Endothelial cell of umbilical vein (primary cell): ENCODE measurements around the gene TET2. TPM values are rescaled to one million over a fixed set of nuclear protein-coding genes. Genes with fewer than 3 reads are reported as not detected.

Experiments used
- BruUV-seq: library from RNA; stranded (reverse); fragments of 400-500 nt; replicated peaks from 2 replicates; lab custom pipeline; 2021; lab: Mats Ljungman, UMichigan
- CTCF ChIA-PET: fragments of 300-600, 350-600 bp; sonication (Branson Sonifier 250); formaldehyde crosslinking; loops from one replicate; lab custom pipeline; 2021; ENCODE audit warnings: antibody characterized with exemption, inconsistent platforms; lab: Charles Lee
- POLR2A ChIA-PET: fragments of 300-600, 350-600 bp; sonication (Branson Sonifier 250); formaldehyde crosslinking; loops from one replicate; lab custom pipeline; 2021; ENCODE audit warnings: antibody characterized with exemption, inconsistent platforms; lab: Charles Lee
- DNase-seq: peaks from one replicate; pipeline ENCODE4 v3.0.0-alpha.2; 2011; ENCODE audit warnings: low read depth, low spot score
- FAIRE-seq: peaks from 2 replicates; lab custom pipeline; 2011; peaks lifted over from hg19 to GRCh38; lab: Jason Lieb, UNC
- H2AFZ ChIP-seq: 2 replicates; pipeline ENCODE4 v1.6.0; 2012; ENCODE audit warnings: low read depth, low read length, control low read depth, inconsistent platforms
- H3K27ac ChIP-seq: 2 replicates; pipeline ENCODE4 v1.5.1; 2011; ENCODE audit warnings: low read depth, mild to moderate bottlenecking, control low read depth, low read length, moderate library complexity; ENCODE audit not compliant: insufficient read depth
- H3K27me3 ChIP-seq, 2 experiments: 2 replicates each; pipeline versions ENCODE4 v1.6.0 to v1.6.1; 2011; ENCODE audit warnings: low read length in 2 of 2, mixed read lengths in 1 of 2; ENCODE audit not compliant: control insufficient read depth in 2 of 2, insufficient read depth in 2 of 2
- H3K36me3 ChIP-seq, 2 experiments: 2 replicates in 1 of 2; 3 replicates in 1 of 2; pipeline ENCODE4 v1.5.1; 2011; ENCODE audit warnings: low read length in 2 of 2, mild to moderate bottlenecking in 1 of 2, moderate library complexity in 1 of 2; ENCODE audit not compliant: control insufficient read depth in 2 of 2, insufficient read depth in 2 of 2; ENCODE audit errors: extremely low read depth in 1 of 2
- H3K4me1 ChIP-seq: 3 replicates; pipeline ENCODE4 v1.5.1; 2011; ENCODE audit warnings: mild to moderate bottlenecking, low read length; ENCODE audit not compliant: control insufficient read depth, insufficient read depth; ENCODE audit errors: extremely low read depth
- H3K4me2 ChIP-seq: 2 replicates; pipeline ENCODE4 v1.6.1; 2011; ENCODE audit warnings: low read length, control low read depth, mixed read lengths; ENCODE audit not compliant: insufficient read depth
- H3K4me3 ChIP-seq, 3 experiments: fragments of 200-600 bp in 1 of 3; sonication (generic), shearing (Covaris generic) in 1 of 3; replicated peaks in 1 of 3; 2 replicates each; pipeline ENCODE4 v1.5.1; 2011 to 2016; ENCODE audit warnings: control low read depth in 3 of 3, low read length in 3 of 3, mild to moderate bottlenecking in 2 of 3, inconsistent platforms in 1 of 3, low read depth in 1 of 3, moderate library complexity in 1 of 3; ENCODE audit not compliant: insufficient read depth in 1 of 3
- H3K79me2 ChIP-seq: 2 replicates; pipeline ENCODE4 v1.6.0; 2012; ENCODE audit warnings: low read length, inconsistent platforms; ENCODE audit not compliant: control insufficient read depth, insufficient read depth
- H3K9ac ChIP-seq: replicated peaks from 2 replicates; pipeline ENCODE3; 2011; ENCODE audit warnings: low read length, control low read depth; ENCODE audit not compliant: insufficient read depth; ENCODE audit errors: extremely low read depth
- H3K9me1 ChIP-seq: replicated peaks from 3 replicates; pipeline ENCODE4 v1.6.0; 2011; ENCODE audit warnings: mild to moderate bottlenecking, low read length; ENCODE audit not compliant: control insufficient read depth, insufficient read depth; ENCODE audit errors: extremely low read depth
- H3K9me3 ChIP-seq: replicated peaks from 2 replicates; pipeline ENCODE4 v1.5.1; 2012; ENCODE audit warnings: low read length, inconsistent platforms; ENCODE audit not compliant: control insufficient read depth, insufficient read depth
- H4K20me1 ChIP-seq: replicated peaks from 2 replicates; pipeline ENCODE3; 2011; ENCODE audit warnings: mild to moderate bottlenecking, low read length; ENCODE audit not compliant: control insufficient read depth, insufficient read depth; ENCODE audit errors: extremely low read depth
- CTCF ChIP-seq, 2 donors: IDR thresholded peaks; 1 replicate in 1 of 2; 2 replicates in 1 of 2; pipeline ENCODE4 v1.5.1; 2011; ENCODE audit warnings: low read length in 2 of 2, mild to moderate bottlenecking in 2 of 2, moderate library complexity in 2 of 2, control low read depth in 1 of 2, inconsistent platforms in 1 of 2, low read depth in 1 of 2; ENCODE audit not compliant: insufficient read depth in 1 of 2; ENCODE audit errors: extremely low read depth in 1 of 2
- EZH2 ChIP-seq: IDR thresholded peaks from 2 replicates; pipeline ENCODE4 v1.6.1; 2012; ENCODE audit warnings: borderline replicate concordance, low read depth, mild to moderate bottlenecking, moderate library complexity, low read length, inconsistent platforms; ENCODE audit not compliant: severe bottlenecking
- FOS ChIP-seq: IDR thresholded peaks from 2 replicates; pipeline ENCODE4 v1.6.1; 2011; ENCODE audit warnings: mild to moderate bottlenecking, low read length, moderate library complexity, borderline replicate concordance; ENCODE audit not compliant: insufficient read depth
- GATA2 ChIP-seq: IDR thresholded peaks from 2 replicates; pipeline ENCODE4 v1.7.0; 2011; ENCODE audit warnings: low read depth, mild to moderate bottlenecking, moderate library complexity, mixed read lengths, low read length; ENCODE audit not compliant: insufficient read length, insufficient read depth
- JUN ChIP-seq: IDR thresholded peaks from 2 replicates; pipeline ENCODE4 v1.6.1; 2011; ENCODE audit warnings: borderline replicate concordance, low read depth; ENCODE audit not compliant: insufficient read length, insufficient read depth
- MAX ChIP-seq: IDR thresholded peaks from 2 replicates; pipeline ENCODE4 v1.6.1; 2011; ENCODE audit not compliant: insufficient read depth, insufficient read length
- MYC ChIP-seq: IDR thresholded peaks from one replicate; pipeline ENCODE4 v1.6.1; 2011; ENCODE audit warnings: mild to moderate bottlenecking, low read depth, low read length
- POLR2A ChIP-seq: IDR thresholded peaks from 2 replicates; pipeline ENCODE4 v1.6.1; 2012; ENCODE audit warnings: low read depth, mild to moderate bottlenecking, control low read depth, low read length
- POLR2AphosphoS5 ChIP-seq: IDR thresholded peaks from 2 replicates; pipeline ENCODE4 v1.6.1; 2012; ENCODE audit warnings: low read depth, mild to moderate bottlenecking, control low read depth, low read length, moderate library complexity; ENCODE audit not compliant: insufficient read depth
- dilution Hi-C: fragments of 300-500 bp; cut with MboI; formaldehyde crosslinking; loops from one replicate; pipeline ENCODE4 v1.15.0; 2019; ENCODE audit warnings: low sequenced_read_pairs; ENCODE audit not compliant: extremely low pct_ligation_motif_present
- intact Hi-C: fragments of 100-400 bp; cut with micrococcal nuclease; formaldehyde crosslinking; loops from one replicate; pipeline ENCODE4 v1.10.0; 2022
- polyA plus RNA-seq, 4 experiments: library from polyadenylated mRNA; depleted of rRNA in 3 of 4; stranded (reverse) in 3 of 4; unstranded in 1 of 4; fragments of >200 nt; gene quantifications; 2 replicates each; pipeline versions ENCODE4 v1.2.1 to v1.2.3, GENCODE V29; 2011 to 2012; ENCODE audit warnings: missing spikeins in 1 of 4
- total RNA-seq: library from RNA; stranded (reverse); gene quantifications from 2 replicates; pipeline ENCODE4 v1.2.3, GENCODE V29; 2021

The TET2 gene
- total and polyA plus RNA-seq, 2 donors (not counting 3 experiments of a cell fraction or from before 2014, with no cell fraction given): 4.8 to 17.5 TPM

- Histone ChIP-seq H3K79me2 (peaks cover 66% of the 10 kb centered on the region), H3K9me1 (peaks cover 3% of the 10 kb centered on the region), H4K20me1 (no peaks in the 10 kb centered on the region), H3K9me3 (no peaks in the 10 kb centered on the region), H3K27ac (no peak overlapping the region), H3K9ac (no peak overlapping the region), H3K27me3 (no peaks in the 10 kb centered on the region), H3K4me3 (no peak overlapping the region), H3K4me1 (peaks cover 2% of the 10 kb centered on the region), H3K4me2 (no peak overlapping the region), H2AFZ (no peak overlapping the region), H3K36me3 (no peaks in the 10 kb centered on the region)
- TF ChIP-seq EZH2 (no peak), FOS (no peak), POLR2A (no peak), GATA2 (no peak), JUN (no peak), MAX (no peak), MYC (no peak), POLR2AphosphoS5 (no peak), CTCF (IDR thresholded peaks at IDR 0.05; ENCODE audit: extremely low read depth in 1 of 2, insufficient read depth in 1 of 2, low read depth in 1 of 2, low read length in 2 of 2) (no peak)
- dilution Hi-C loops: no loop called here
- intact Hi-C loops: no loop called here
- CTCF ChIA-PET: no interaction called here
- POLR2A ChIA-PET: no interaction called here
- DNase-seq: no peak
- FAIRE-seq: no peak
- BruUV-seq: no TSS peak
These were observed 7.9 kb downstream of the TET2 start for GRCh38 chr4:105154576-105154975.
